Spinal cord (tissue), 10 donors: ENCODE measurements around the gene DLG2. TPM values are rescaled to one million over a fixed set of nuclear protein-coding genes. Genes with fewer than 3 reads are reported as not detected.
"Not testable (repeated sequence)": the region's sequence is repeated elsewhere in the genome, so short reads cannot be mapped to it uniquely, and the experiment has no call there.

Source experiments
- DNase-seq, 6 donors: peaks; one replicate each; pipeline versions ENCODE4 v3.0.0 to v3.0.0-alpha.2; 2013 to 2015; ENCODE audit warnings: low spot score in 6 of 6, low read depth in 4 of 6
- H3K27ac ChIP-seq: one replicate; pipeline ENCODE4 v1.5.1; 2013; ENCODE audit warnings: low read depth, low read length, control low read depth
- H3K27me3 ChIP-seq: one replicate; pipeline ENCODE4 v1.6.1; 2013; ENCODE audit warnings: low read length; ENCODE audit not compliant: control insufficient read depth, insufficient read depth
- H3K36me3 ChIP-seq: one replicate; pipeline ENCODE4 v1.6.1; 2013; ENCODE audit warnings: low read length; ENCODE audit not compliant: control insufficient read depth, insufficient read depth
- H3K4me1 ChIP-seq: one replicate; pipeline ENCODE4 v1.6.1; 2013; ENCODE audit warnings: low read length; ENCODE audit not compliant: control insufficient read depth, insufficient read depth
- H3K4me3 ChIP-seq: one replicate; pipeline ENCODE4 v1.5.1; 2013; ENCODE audit warnings: low read depth, low read length, control low read depth
- H3K9me3 ChIP-seq: one replicate; pipeline ENCODE4 v1.6.1; 2013; ENCODE audit warnings: low read length; ENCODE audit not compliant: control insufficient read depth, insufficient read depth
- WGBS: methylation state at CpG from one replicate; pipeline ENCODE4 v1.1.5; 2013; ENCODE audit warnings: missing lambda C conversion rate; ENCODE audit not compliant: insufficient coverage; 5-methylcytosine and 5-hydroxymethylcytosine counted together
- polyA plus RNA-seq, 2 donors: library from polyadenylated mRNA; unstranded; fragments of 120-200 nt; gene quantifications; one replicate each; pipeline ENCODE4 v1.2.1, GENCODE V29; 2013; ENCODE audit not compliant: insufficient read length in 2 of 2
- total RNA-seq, 2 donors: library from RNA; depleted of rRNA in 1 of 2; stranded (reverse); fragments of 120-200 nt in 1 of 2; fragments of >200 nt in 1 of 2; gene quantifications; one replicate each; pipeline versions ENCODE4 v1.2.3 to v1.2.4, GENCODE V29; 2013 to 2014
- donor health status: healthy.

The DLG2 gene
- total and polyA plus RNA-seq, 4 donors, result 37.7 to 111 (median 49.0) TPM

DNA sequence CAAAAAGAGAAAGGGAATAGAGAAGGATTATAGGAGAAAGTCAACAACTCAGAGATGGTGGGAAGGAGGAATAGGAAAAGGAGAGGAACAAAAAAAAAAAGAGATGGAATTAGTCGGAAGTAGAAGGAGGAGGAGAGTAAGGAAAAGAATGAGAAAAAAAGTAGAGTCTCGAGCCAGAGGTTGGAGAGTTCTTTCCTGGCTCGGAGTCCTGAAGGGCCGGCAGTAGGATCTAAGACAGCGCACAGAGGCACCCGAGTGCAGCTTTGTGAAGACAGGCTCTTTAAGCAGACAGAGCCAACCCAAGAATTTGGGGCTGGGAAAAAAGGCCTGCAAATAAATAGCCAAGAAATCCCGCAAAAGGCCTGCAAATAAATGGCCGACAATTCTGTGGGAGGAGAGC lies 2170.6 kb downstream of the DLG2 start:
- Histone ChIP-seq H3K27ac (peak overlapping the region; percentile 10), H3K4me1 (peaks cover 10% of the 10 kb centered on the region), H3K27me3 (no peaks in the 10 kb centered on the region), H3K36me3 (no peaks in the 10 kb centered on the region), H3K4me3 (no peak overlapping the region), H3K9me3 (no peaks in the 10 kb centered on the region)
- DNase-seq, result no peak
- 57% methylated on average over 8 of the region's 8 CpGs for WGBS

- no peaks in the 10 kb centered on the region for H3K36me3 ChIP-seq
- 18% methylated on average over 11 of the region's 11 CpGs for WGBS
- peaks cover 10% of the 10 kb centered on the region for H3K4me1 ChIP-seq
- H3K27ac ChIP-seq, result peak overlapping the region; percentile 10
- H3K9me3 ChIP-seq, result no peaks in the 10 kb centered on the region
- peak in 4 of 6 donors; percentile 31 to 81 (median 55) for DNase-seq
- no peaks in the 10 kb centered on the region for H3K27me3 ChIP-seq
- no peak overlapping the region for H3K4me3 ChIP-seq
Measured at GRCh38 chr11:83456075-83456474, 2171.1 kb downstream of the DLG2 start.

GRCh38 chr11:83455356-83455755 lies 2171.8 kb downstream of the DLG2 start:
- WGBS, result no CpG with 5 or more reads among the region's 3 CpGs

GRCh38 chr11:83454674-83455073 lies 2172.5 kb downstream of the DLG2 start:
- WGBS, result no CpG with 5 or more reads among the region's 1 CpG
- Histone ChIP-seq H3K27ac (no peak overlapping the region), H3K4me1 (peaks cover 10% of the 10 kb centered on the region), H3K4me3 (no peak overlapping the region), H3K36me3 (no peaks in the 10 kb centered on the region), H3K27me3 (no peaks in the 10 kb centered on the region), H3K9me3 (no peaks in the 10 kb centered on the region)
- no peak for DNase-seq

More at GRCh38 chr11:83455356-83455755, 2171.8 kb downstream of the DLG2 start:
- peaks cover 10% of the 10 kb centered on the region for H3K4me1 ChIP-seq
- H3K9me3 ChIP-seq, result no peaks in the 10 kb centered on the region
- no peak for DNase-seq
- no peak overlapping the region for H3K27ac ChIP-seq
- H3K36me3 ChIP-seq, result no peaks in the 10 kb centered on the region
- no peaks in the 10 kb centered on the region for H3K27me3 ChIP-seq
- no peak overlapping the region for H3K4me3 ChIP-seq

DNA sequence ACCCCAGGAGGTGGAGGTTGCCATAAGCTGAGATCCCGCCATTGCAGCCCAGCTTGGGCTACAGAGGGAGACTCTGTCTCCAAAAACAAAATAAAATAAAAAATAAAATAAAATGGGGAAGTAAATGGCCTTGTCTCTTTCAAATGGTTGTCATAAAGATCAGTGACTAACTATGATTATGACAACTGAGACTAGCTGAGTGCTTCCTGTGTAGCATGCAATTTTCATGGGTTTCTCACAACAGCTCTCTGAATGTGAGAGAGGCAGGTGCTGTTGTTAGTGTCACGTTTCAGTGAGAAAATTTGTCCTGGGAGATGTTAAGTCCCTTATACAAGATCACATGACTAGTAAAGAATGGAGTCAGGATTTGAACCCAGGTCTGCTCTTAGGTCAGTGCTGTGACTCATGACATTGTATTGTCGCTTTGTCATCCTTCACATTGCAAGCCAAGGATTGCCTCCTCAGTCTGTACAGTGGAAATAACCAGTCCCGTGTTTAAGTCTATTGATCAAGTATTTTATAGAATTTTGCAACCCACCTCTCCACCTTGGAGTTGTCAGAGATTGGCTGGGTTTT lies 2177.7 kb downstream of the DLG2 start:
- no peaks in the 10 kb centered on the region for H3K27me3 ChIP-seq
- H3K9me3 ChIP-seq, result no peaks in the 10 kb centered on the region
- H3K4me3 ChIP-seq, result no peak overlapping the region
- H3K4me1 ChIP-seq, result no peaks in the 10 kb centered on the region
- no peak for DNase-seq
- 60% methylated on average over 1 of the region's 4 CpGs for WGBS
- H3K27ac ChIP-seq, result no peak overlapping the region
- no peaks in the 10 kb centered on the region for H3K36me3 ChIP-seq

- Histone ChIP-seq H3K4me1 (no peaks in the 10 kb centered on the region), H3K27ac (no peak overlapping the region), H3K4me3 (no peak overlapping the region), H3K9me3 (no peaks in the 10 kb centered on the region), H3K27me3 (no peaks in the 10 kb centered on the region), H3K36me3 (no peaks in the 10 kb centered on the region)
- no peak for DNase-seq
- 100% methylated on average over 2 of the region's 2 CpGs for WGBS
Measured at GRCh38 chr11:83448686-83449085, 2178.5 kb downstream of the DLG2 start.

DNA sequence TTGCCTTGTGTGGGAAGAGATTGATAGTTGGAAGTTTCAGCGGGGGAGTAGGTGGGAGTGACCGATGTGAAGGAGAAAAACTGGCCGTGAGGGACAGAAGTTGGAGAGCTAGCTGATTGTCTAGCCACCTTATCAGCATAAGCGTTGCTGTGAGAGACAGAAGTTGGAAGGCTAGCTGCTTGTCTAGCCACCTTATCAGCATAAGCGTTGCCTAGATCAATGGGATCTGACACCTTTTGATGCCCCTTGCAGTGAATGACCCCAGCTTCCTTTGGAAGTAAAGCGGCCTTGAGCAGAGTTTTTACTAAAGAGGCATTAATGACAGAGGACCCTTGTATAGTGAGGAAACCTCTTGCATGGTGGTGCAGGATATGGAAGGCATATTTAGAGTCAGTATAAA lies 2183.3 kb downstream of the DLG2 start:
- DNase-seq, H3K27ac ChIP-seq, H3K36me3 ChIP-seq, H3K9me3 ChIP-seq, H3K4me1 ChIP-seq, H3K27me3 ChIP-seq, H3K4me3 ChIP-seq: not testable (repeated sequence)
- 87% methylated on average over 6 of the region's 6 CpGs for WGBS

DNA sequence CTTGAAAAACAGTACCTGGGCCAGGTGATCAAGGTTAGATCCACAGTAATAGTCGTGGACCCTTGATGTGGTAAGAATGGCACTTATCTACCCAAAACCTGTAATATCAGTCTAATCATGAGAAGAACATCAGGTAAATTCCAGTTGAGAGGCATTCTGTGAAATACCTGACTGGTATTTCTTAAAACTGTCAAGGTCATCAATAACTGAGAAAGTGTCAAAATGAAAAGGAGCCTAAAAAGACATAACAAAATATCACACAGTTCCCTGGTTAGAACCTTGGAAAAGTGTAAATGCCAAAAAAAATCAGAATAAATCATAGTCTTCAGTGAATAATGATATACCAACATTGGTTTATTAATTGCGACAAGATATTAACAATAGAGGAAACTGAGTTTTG lies 2185.5 kb downstream of the DLG2 start:
- no peaks in the 10 kb centered on the region for H3K27me3 ChIP-seq
- WGBS, result no CpG with 5 or more reads among the region's 2 CpGs
- no peak overlapping the region for H3K4me3 ChIP-seq
- no peak for DNase-seq
- no peak overlapping the region for H3K27ac ChIP-seq
- no peaks in the 10 kb centered on the region for H3K9me3 ChIP-seq
- no peaks in the 10 kb centered on the region for H3K36me3 ChIP-seq
- peaks cover 6% of the 10 kb centered on the region for H3K4me1 ChIP-seq

- WGBS, result no CpG with 5 or more reads among the region's 4 CpGs
- no peak for DNase-seq
- H3K4me1 ChIP-seq, result peaks cover 6% of the 10 kb centered on the region
Measured at GRCh38 chr11:83441171-83441570, 2186.0 kb downstream of the DLG2 start.

GRCh38 chr11:83438438-83438837 lies 2188.7 kb downstream of the DLG2 start:
- Histone ChIP-seq H3K36me3 (no peaks in the 10 kb centered on the region), H3K27ac (no peak overlapping the region), H3K4me3 (no peak overlapping the region), H3K9me3 (no peaks in the 10 kb centered on the region), H3K4me1 (peaks cover 6% of the 10 kb centered on the region), H3K27me3 (no peaks in the 10 kb centered on the region)
- WGBS, result 33% methylated on average over 1 of the region's 2 CpGs
- no peak for DNase-seq

More at GRCh38 chr11:83441171-83441570, 2186.0 kb downstream of the DLG2 start:
- Histone ChIP-seq H3K27me3 (no peaks in the 10 kb centered on the region), H3K4me3 (no peak overlapping the region), H3K9me3 (no peaks in the 10 kb centered on the region), H3K36me3 (no peaks in the 10 kb centered on the region), H3K27ac (no peak overlapping the region)
